Measurements from ENCODE around the gene SPRED2. TPM values are rescaled to one million over a fixed set of nuclear protein-coding genes. Genes with fewer than 3 reads are reported as not detected.

The SPRED2 gene
- total and polyA plus RNA-seq, 4 donors, result 6.7 to 7.5 (median 7.1) TPM

- H3K9ac ChIP-seq (ENCODE audit: low read depth in 1 of 2, low read length in 2 of 2), result no peak overlapping the region
- H3K4me1 ChIP-seq (ENCODE audit: control insufficient read depth in 4 of 4, insufficient read depth in 4 of 4, low read length in 3 of 4), result no peaks in the 10 kb centered on the region
- WGBS, result 90% methylated on average over 5 of the region's 5 CpGs
- H3K27ac ChIP-seq (ENCODE audit: low read depth in 1 of 2, low read length in 2 of 2), result no peak overlapping the region
- H3K27me3 ChIP-seq (ENCODE audit: control insufficient read depth in 4 of 4, insufficient read depth in 4 of 4, low read length in 3 of 4), result no peaks in the 10 kb centered on the region
- TF ChIP-seq FOXA1 (IDR thresholded peaks at IDR 0.05) (no peak), ZBTB33 (IDR thresholded peaks at IDR 0.05) (no peak), JUND (IDR thresholded peaks at IDR 0.05) (no peak), YY1 (IDR thresholded peaks at IDR 0.05) (no peak), REST (IDR thresholded peaks at IDR 0.05) (no peak), EGR1 (IDR thresholded peaks at IDR 0.05; ENCODE audit: low read depth in 2 of 2) (no peak), TAF1 (conservative IDR thresholded peaks at IDR 0.05) (no peak), CTCF (IDR thresholded peaks at IDR 0.05; ENCODE audit: low read depth, low read length, missing input control) (no peak), HNF4A (conservative IDR thresholded peaks at IDR 0.05) (no peak), FOXA2 (IDR thresholded peaks at IDR 0.05) (no peak)
- peaks cover 0 to 1% (median 0%) of the 10 kb centered on the region in 4 donors for H3K36me3 ChIP-seq (ENCODE audit: control insufficient read depth in 4 of 4, insufficient read depth in 3 of 4, low read depth in 1 of 4, low read length in 3 of 4)
- DNase-seq (ENCODE audit: low spot score), result no peak
- H3K9me3 ChIP-seq (ENCODE audit: control insufficient read depth in 4 of 4, low read length in 3 of 4), result no peaks in the 10 kb centered on the region
- no peak overlapping the region for H3K4me3 ChIP-seq (ENCODE audit: low read depth in 1 of 3, low read length in 3 of 3)
These were observed 32.7 kb upstream of the SPRED2 start for GRCh38 chr2:65465124-65465523.

- DNase-seq (ENCODE audit: low spot score), result no peak
- 79% methylated on average over 3 of the region's 3 CpGs for WGBS
- Histone ChIP-seq H3K27ac (ENCODE audit: low read depth in 1 of 2, low read length in 2 of 2) (no peak overlapping the region), H3K9me3 (ENCODE audit: control insufficient read depth in 4 of 4, low read length in 3 of 4) (no peaks in the 10 kb centered on the region), H3K36me3 (ENCODE audit: control insufficient read depth in 4 of 4, insufficient read depth in 3 of 4, low read depth in 1 of 4, low read length in 3 of 4) (peaks cover 0 to 1% (median 0%) of the 10 kb centered on the region in 4 donors), H3K4me1 (ENCODE audit: control insufficient read depth in 4 of 4, insufficient read depth in 4 of 4, low read length in 3 of 4) (no peaks in the 10 kb centered on the region), H3K27me3 (ENCODE audit: control insufficient read depth in 4 of 4, insufficient read depth in 4 of 4, low read length in 3 of 4) (no peaks in the 10 kb centered on the region), H3K9ac (ENCODE audit: low read depth in 1 of 2, low read length in 2 of 2) (no peak overlapping the region), H3K4me3 (ENCODE audit: low read depth in 1 of 3, low read length in 3 of 3) (no peak overlapping the region)
- TF ChIP-seq MAX (IDR thresholded peaks at IDR 0.05), result no peak
- no peak for TF ChIP-seq NR2F2 (IDR thresholded peaks at IDR 0.05)
- TF ChIP-seq ATF3 (IDR thresholded peaks at IDR 0.05), result no peak
- TF ChIP-seq TAF1 (conservative IDR thresholded peaks at IDR 0.05), result no peak
- TF ChIP-seq YY1 (IDR thresholded peaks at IDR 0.05), result no peak
- TF ChIP-seq EGR1 (IDR thresholded peaks at IDR 0.05; ENCODE audit: low read depth in 2 of 2), result no peak
- no peak for TF ChIP-seq FOXA2 (IDR thresholded peaks at IDR 0.05)
- TF ChIP-seq CTCF (IDR thresholded peaks at IDR 0.05; ENCODE audit: low read depth, low read length, missing input control), result no peak
- TF ChIP-seq FOXA1 (IDR thresholded peaks at IDR 0.05), result no peak
- TF ChIP-seq REST (IDR thresholded peaks at IDR 0.05), result no peak
- TF ChIP-seq ZBTB33 (IDR thresholded peaks at IDR 0.05), result no peak
- TF ChIP-seq RAD21 (IDR thresholded peaks at IDR 0.05), result no peak
- no peak for TF ChIP-seq JUND (IDR thresholded peaks at IDR 0.05)
These were observed 32.2 kb upstream of the SPRED2 start for GRCh38 chr2:65464604-65465003.
